Measurements from ENCODE around the gene ZNF667.

- TF ChIP-seq, protein P1, sequence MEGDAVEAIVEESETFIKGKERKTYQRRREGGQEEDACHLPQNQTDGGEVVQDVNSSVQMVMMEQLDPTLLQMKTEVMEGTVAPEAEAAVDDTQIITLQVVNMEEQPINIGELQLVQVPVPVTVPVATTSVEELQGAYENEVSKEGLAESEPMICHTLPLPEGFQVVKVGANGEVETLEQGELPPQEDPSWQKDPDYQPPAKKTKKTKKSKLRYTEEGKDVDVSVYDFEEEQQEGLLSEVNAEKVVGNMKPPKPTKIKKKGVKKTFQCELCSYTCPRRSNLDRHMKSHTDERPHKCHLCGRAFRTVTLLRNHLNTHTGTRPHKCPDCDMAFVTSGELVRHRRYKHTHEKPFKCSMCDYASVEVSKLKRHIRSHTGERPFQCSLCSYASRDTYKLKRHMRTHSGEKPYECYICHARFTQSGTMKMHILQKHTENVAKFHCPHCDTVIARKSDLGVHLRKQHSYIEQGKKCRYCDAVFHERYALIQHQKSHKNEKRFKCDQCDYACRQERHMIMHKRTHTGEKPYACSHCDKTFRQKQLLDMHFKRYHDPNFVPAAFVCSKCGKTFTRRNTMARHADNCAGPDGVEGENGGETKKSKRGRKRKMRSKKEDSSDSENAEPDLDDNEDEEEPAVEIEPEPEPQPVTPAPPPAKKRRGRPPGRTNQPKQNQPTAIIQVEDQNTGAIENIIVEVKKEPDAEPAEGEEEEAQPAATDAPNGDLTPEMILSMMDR (conservative IDR thresholded peaks at IDR 0.05; ENCODE audit: low read depth, low read length) = no peak
- TF ChIP-seq EZH2 (IDR thresholded peaks at IDR 0.05; ENCODE audit: low read length, unreplicated experiment) (no peak), EZH2phosphoT487 (IDR thresholded peaks at IDR 0.05; ENCODE audit: borderline replicate concordance, low read length) (no peak)
Measured at GRCh38 chr19:56441206-56441792, 35.8 kb downstream of the ZNF667 start.
